Hepatocyte (in vitro differentiated cells): ENCODE measurements around the gene NYAP2. TPM values are rescaled to one million over a fixed set of nuclear protein-coding genes. Genes with fewer than 3 reads are reported as not detected.

Experiments
- DNase-seq: peaks from one replicate; pipeline ENCODE4 v3.0.0-alpha.2; 2016; ENCODE audit warnings: low spot score
- H2AFZ ChIP-seq: fragments of 200-600 bp; sonication (generic); 2 replicates; pipeline ENCODE4 v1.6.0; 2016; ENCODE audit warnings: antibody characterized with exemption, mild to moderate bottlenecking
- H3K27ac ChIP-seq: fragments of 200-600 bp; sonication (generic); 2 replicates; pipeline ENCODE4 v1.5.1; 2016; ENCODE audit warnings: mild to moderate bottlenecking
- H3K27me3 ChIP-seq: fragments of 200-600 bp; sonication (generic); 2 replicates; pipeline ENCODE4 v1.6.1; 2016
- H3K36me3 ChIP-seq: fragments of 200-600 bp; sonication (generic); replicated peaks from 2 replicates; pipeline ENCODE4 v1.5.1; 2016; ENCODE audit warnings: low read depth; ENCODE audit not compliant: insufficient read depth
- H3K4me1 ChIP-seq: fragments of 200-600 bp; sonication (generic); 2 replicates; pipeline ENCODE4 v1.5.1; 2016; ENCODE audit warnings: mild to moderate bottlenecking, moderate library complexity; ENCODE audit not compliant: insufficient read depth
- H3K4me2 ChIP-seq: fragments of 200-600 bp; sonication (generic); 2 replicates; pipeline ENCODE4 v1.6.0; 2016
- H3K4me3 ChIP-seq: fragments of 200-600 bp; sonication (generic); 2 replicates; pipeline ENCODE4 v1.5.1; 2016; ENCODE audit warnings: mild to moderate bottlenecking
- H3K79me2 ChIP-seq: fragments of 200-600 bp; sonication (generic); 2 replicates; pipeline ENCODE4 v1.6.0; 2017; ENCODE audit warnings: mild to moderate bottlenecking
- H3K9me2 ChIP-seq: fragments of 200-600 bp; sonication (generic); replicated peaks from 2 replicates; pipeline ENCODE4 v1.6.0; 2017; ENCODE audit warnings: mild to moderate bottlenecking; ENCODE audit not compliant: insufficient read depth
- H3K9me3 ChIP-seq: fragments of 200-600 bp; sonication (generic); 2 replicates; pipeline ENCODE4 v1.5.1; 2016; ENCODE audit warnings: low read depth, mild to moderate bottlenecking
- H4K20me1 ChIP-seq: fragments of 200-600 bp; sonication (generic); 2 replicates; pipeline ENCODE4 v1.6.0; 2016; ENCODE audit warnings: mild to moderate bottlenecking; ENCODE audit not compliant: insufficient read depth, poor library complexity, severe bottlenecking
- EZH2 ChIP-seq: fragments of 200-600 bp; sonication (generic); IDR thresholded peaks from 2 replicates; pipeline ENCODE4 v1.6.1; 2016; ENCODE audit warnings: antibody characterized with exemption, mild to moderate bottlenecking, borderline replicate concordance
- EZH2phosphoT487 ChIP-seq: fragments of 200-600 bp; sonication (generic); IDR thresholded peaks from one replicate; pipeline ENCODE4 v1.6.1; 2018; ENCODE audit warnings: antibody characterized with exemption, mild to moderate bottlenecking, low read depth, moderate library complexity; ENCODE audit not compliant: unreplicated experiment, severe bottlenecking
- WGBS: methylation state at CpG from one replicate; pipeline ENCODE4 v1.1.6; 2016; ENCODE audit warnings: low lambda C conversion rate; ENCODE audit errors: missing lambda C conversion rate; 5-methylcytosine and 5-hydroxymethylcytosine counted together
- polyA plus RNA-seq: library from polyadenylated mRNA; unstranded; fragments of >200 nt; fragmentation: Nextera tagmentation; extraction: Ambion mirVana; gene quantifications from 2 replicates; pipeline ENCODE4 v1.2.1, GENCODE V29; 2016
- total RNA-seq: library from RNA; depleted of rRNA; stranded (reverse); fragments of >200 nt; gene quantifications from 2 replicates; pipeline ENCODE4 v1.2.3, GENCODE V29; 2014
- TF ChIP-seq, protein P1 (sequence below): fragments of 200-600 bp; sonication (generic); IDR thresholded peaks from 2 replicates; pipeline ENCODE4 v1.5.1; 2016; ENCODE audit warnings: antibody characterized with exemption, mild to moderate bottlenecking; ENCODE audit not compliant: poor library complexity

Gene NYAP2
- total and polyA plus RNA-seq, 2 experiments from 2014 or later: 0.23 to 0.37 TPM

DNA sequence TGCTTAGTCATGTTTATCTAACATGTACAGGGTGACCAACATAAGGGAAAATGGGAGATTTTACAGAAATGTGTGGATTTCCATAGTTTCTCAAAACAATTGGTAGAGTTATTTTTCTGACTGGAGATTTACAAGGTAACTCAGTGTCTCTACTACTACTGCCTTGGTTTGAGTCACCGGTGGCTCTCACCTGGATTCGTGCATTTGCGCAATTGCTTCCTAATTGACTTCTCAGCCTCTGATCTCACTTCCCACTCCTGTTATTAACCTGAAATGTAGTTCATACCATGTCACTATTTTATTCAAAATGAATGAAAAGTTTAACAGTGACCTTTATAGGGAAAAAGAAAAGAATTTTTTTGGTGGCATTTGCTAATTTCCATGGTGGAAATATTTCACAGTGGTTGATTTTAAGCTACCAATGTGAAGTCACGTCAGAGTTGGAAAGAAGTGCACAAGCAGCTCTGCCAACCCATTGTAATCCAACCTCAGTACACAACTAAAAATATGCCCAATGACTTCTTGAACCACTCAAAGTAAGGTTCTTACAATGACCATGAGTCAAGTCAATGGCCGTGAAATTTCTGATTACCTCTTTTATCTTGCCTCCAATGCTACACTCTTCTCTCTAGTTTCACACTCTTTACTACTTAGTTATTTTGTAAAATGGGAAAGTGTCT, 94.0 kb downstream of the NYAP2 start:
- no peak for DNase-seq
- no peaks in the 10 kb centered on the region for H4K20me1 ChIP-seq
- H3K27me3 ChIP-seq: no peaks in the 10 kb centered on the region
- H2AFZ ChIP-seq: no peak overlapping the region
- H3K4me3 ChIP-seq: no peak overlapping the region
- H3K79me2 ChIP-seq: no peaks in the 10 kb centered on the region
- H3K4me2 ChIP-seq: no peak overlapping the region
- H3K9me3 ChIP-seq: no peaks in the 10 kb centered on the region
- no peaks in the 10 kb centered on the region for H3K36me3 ChIP-seq
- no peaks in the 10 kb centered on the region for H3K9me2 ChIP-seq
- 96% methylated on average over 5 of the region's 5 CpGs for WGBS
- H3K27ac ChIP-seq: no peak overlapping the region
- no peaks in the 10 kb centered on the region for H3K4me1 ChIP-seq
- TF ChIP-seq EZH2phosphoT487: no peak
- TF ChIP-seq, protein P1, sequence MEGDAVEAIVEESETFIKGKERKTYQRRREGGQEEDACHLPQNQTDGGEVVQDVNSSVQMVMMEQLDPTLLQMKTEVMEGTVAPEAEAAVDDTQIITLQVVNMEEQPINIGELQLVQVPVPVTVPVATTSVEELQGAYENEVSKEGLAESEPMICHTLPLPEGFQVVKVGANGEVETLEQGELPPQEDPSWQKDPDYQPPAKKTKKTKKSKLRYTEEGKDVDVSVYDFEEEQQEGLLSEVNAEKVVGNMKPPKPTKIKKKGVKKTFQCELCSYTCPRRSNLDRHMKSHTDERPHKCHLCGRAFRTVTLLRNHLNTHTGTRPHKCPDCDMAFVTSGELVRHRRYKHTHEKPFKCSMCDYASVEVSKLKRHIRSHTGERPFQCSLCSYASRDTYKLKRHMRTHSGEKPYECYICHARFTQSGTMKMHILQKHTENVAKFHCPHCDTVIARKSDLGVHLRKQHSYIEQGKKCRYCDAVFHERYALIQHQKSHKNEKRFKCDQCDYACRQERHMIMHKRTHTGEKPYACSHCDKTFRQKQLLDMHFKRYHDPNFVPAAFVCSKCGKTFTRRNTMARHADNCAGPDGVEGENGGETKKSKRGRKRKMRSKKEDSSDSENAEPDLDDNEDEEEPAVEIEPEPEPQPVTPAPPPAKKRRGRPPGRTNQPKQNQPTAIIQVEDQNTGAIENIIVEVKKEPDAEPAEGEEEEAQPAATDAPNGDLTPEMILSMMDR: no peak
- TF ChIP-seq EZH2: no peak

DNA sequence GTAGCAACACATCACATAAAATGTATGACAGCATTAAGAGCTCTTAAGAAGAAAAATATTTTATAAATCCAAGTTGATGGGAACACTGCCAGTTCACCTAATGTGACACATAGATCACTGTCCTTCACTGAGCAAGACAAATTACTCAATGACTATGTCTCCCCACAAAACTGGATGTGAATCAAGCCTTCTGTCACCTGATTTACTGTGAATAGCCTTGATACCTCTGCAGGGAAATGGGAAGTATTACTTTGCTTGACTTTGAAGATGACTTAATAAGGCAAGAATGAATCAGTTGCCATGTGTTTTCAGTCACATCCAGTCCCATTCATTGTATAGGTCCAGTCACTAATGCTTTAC, 94.6 kb downstream of the NYAP2 start:
- Histone ChIP-seq H4K20me1 (no peaks in the 10 kb centered on the region), H3K9me3 (no peaks in the 10 kb centered on the region), H3K36me3 (no peaks in the 10 kb centered on the region), H2AFZ (no peak overlapping the region), H3K4me3 (no peak overlapping the region), H3K27me3 (no peaks in the 10 kb centered on the region), H3K79me2 (no peaks in the 10 kb centered on the region), H3K27ac (no peak overlapping the region), H3K9me2 (no peaks in the 10 kb centered on the region), H3K4me1 (no peaks in the 10 kb centered on the region), H3K4me2 (no peak overlapping the region)
- TF ChIP-seq EZH2: no peak
- no peak for TF ChIP-seq EZH2phosphoT487
- TF ChIP-seq, protein P1: no peak
- no peak for DNase-seq

DNA sequence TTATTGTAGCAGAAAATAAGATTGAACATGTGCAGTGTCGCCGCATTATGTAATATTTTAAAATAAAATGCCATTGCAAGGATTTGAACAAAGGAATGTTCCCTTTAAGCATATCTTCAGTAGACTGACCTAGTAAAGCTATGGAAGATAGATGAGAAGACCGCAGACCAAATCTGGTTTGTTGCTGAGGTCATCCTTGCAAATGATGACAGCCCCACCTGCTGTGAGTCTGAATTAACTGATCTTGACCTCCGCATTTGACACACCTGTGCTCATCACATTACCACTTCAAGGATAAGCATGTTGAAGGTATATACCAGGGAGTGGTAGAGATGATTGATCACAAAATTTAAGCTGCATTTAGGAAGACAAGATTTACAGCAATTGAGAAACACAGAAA, 96.2 kb downstream of the NYAP2 start:
- TF ChIP-seq, protein P1: no peak
- TF ChIP-seq EZH2phosphoT487 (no peak), EZH2 (no peak)
- H3K4me3 ChIP-seq: no peak overlapping the region
- no peaks in the 10 kb centered on the region for H3K79me2 ChIP-seq
- H2AFZ ChIP-seq: no peak overlapping the region
- H3K27ac ChIP-seq: no peak overlapping the region
- no peaks in the 10 kb centered on the region for H4K20me1 ChIP-seq
- H3K9me2 ChIP-seq: no peaks in the 10 kb centered on the region
- no peaks in the 10 kb centered on the region for H3K27me3 ChIP-seq
- no peak overlapping the region for H3K4me2 ChIP-seq
- 88% methylated on average over 4 of the region's 4 CpGs for WGBS
- DNase-seq: no peak
- H3K9me3 ChIP-seq: no peaks in the 10 kb centered on the region
- no peaks in the 10 kb centered on the region for H3K36me3 ChIP-seq
- peaks cover under 1% of the 10 kb centered on the region for H3K4me1 ChIP-seq
